Measurements from ENCODE around the gene CNDP2.

Gene CNDP2

DNA sequence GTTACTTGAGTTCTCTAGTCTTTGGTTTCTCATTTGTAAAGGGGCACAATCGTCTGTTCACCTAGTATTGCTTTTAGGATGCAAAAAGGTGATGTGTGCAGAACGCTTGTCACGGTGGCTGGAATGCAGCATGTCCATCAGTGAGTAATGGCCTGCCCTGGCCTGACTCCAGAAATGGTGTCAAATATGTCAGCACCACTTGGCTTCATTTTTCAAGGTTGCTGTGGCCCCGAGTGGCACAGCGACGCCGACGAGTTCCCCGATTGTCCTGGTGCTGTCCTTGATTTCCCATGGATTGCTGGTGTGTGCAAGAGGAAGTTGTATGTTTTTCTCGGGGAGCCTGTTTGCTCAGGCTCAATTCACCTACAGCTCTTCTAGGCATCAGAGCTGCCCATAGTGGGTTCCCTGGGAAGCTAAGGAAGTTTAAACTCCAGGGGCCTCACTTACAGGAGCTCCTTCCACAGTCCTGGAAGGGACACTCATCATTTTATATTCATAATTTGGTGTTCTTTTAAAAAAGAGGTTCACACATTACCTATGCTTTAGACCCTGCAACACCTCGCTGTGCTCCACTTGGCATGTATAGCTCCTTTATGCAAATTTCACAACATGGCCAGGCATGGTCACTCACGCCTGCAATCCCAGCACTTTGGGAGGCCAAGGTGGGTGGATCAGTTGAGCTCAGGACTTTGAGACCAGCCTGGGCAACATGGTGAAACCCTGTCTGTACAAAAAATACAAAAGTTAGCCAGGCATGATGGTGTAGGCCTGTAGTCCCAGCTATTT, 75.9 kb downstream of the CNDP2 start:
- DNase-seq (ENCODE audit: low read depth) = no peak

DNA sequence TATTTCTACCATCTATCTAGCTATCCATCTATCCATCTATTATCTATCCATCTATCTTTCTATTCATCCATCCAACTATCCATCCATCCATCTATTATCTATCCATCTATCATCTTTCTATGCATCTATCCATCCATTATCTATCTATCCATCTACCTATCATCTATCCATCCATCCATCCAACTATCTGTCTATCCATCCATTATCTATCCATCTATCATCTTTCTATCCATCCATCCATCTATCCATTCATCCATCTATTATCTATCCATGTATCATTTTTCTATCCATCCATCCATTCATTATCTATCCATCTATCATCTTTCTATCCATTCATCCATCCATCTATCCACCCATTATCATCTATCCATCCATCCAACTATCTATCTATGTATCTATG, 76.9 kb downstream of the CNDP2 start:
- DNase-seq (ENCODE audit: low read depth) = no peak

All from activated T-helper 9 cell treated with anti-CD3 and anti-CD28 coated beads, Interleukin-2, amount 50 U/mL, for 16 hours (primary cell).